GM19467 (cell line): ENCODE data around the gene SLPI.

Experiments used
- ATAC-seq: cut with Tn5 transposase; IDR thresholded peaks from one replicate; pipeline ENCODE4 v1.9.1; 2021; ENCODE audit warnings: mild to moderate bottlenecking, moderate library complexity; ENCODE audit not compliant: unreplicated experiment

Gene SLPI

GRCh38 chr20:45275338-45275737 lies 21.0 kb upstream of the SLPI start:
- no peak for ATAC-seq

- ATAC-seq, result no peak
These were observed 15.4 kb upstream of the SLPI start for GRCh38 chr20:45269754-45270270.

GRCh38 chr20:45269056-45269455 lies 14.7 kb upstream of the SLPI start:
- no peak for ATAC-seq

GRCh38 chr20:45268531-45268930 lies 14.2 kb upstream of the SLPI start:
- no peak for ATAC-seq

DNA sequence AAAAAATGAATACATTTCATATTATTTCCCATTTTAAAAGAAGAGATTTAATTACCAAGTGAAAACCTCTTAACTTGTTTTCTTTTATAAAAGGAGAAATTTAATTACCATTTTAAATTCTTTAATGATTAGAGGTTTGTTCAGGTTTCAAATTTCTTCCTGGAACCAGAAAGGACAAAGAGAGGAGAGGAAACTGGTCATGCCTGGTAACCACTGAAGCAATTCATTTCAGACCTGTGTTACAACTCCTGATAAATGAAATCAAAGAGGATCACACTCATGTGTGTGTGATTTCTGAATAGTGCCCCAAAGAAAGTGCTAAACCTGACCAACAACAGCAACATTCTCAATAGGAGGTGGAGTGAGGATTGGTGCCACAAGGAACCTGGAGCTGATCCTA lies 12.6 kb upstream of the SLPI start:
- no peak for ATAC-seq

DNA sequence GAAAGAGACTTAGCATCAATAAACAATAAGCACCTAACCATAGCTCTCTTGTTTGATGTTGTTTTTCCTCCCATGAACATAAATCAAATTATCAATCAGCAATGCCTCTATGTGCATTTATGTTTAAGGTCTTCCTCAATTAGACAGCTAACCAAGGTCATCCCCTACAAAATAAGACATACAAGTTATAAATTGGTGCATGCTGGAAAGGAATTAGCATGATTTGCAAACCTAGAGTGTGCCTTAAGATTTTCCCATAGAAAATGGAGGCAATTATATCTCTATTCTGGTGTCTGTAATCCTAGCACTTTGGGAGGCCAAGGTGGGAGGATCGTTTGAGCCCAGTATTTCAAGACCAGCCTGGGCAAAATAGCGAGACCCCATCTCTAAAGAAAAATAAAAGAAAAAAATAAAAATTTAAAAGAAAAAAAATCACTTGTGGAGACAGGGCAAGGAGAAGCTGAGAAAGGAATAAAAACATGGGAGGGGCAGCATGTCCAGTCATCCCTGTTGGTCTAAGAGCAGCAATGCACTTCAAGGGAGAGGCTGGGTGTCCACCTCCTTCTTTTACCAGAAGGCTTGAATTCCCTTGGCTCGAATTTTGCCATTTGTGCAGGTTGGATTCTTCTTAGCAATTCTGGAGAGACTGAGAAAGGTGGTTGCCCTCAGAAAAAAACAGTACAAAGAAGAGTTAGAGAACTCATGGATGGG lies 9.3 kb upstream of the SLPI start:
- ATAC-seq, result no peak

GRCh38 chr20:45258664-45259063 lies 4.3 kb upstream of the SLPI start:
- no peak for ATAC-seq

DNA sequence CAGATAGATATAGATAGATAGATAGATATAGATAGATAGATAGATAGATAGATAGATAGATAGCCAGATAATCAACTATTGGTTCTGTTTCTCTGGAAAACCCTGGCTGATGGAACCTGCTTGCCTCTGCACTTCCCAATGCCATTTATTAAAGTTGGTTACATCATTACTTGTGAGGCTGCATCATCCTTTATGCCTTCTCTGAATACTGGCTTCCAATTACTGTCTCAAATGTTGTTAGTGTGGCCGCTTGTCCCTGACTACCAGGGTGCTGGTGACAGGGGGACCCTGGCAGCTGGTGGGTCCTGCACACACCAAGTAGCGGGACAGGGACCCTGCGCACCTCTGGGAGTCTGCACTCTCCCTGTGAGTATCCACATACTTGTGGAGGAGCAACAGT lies 3.9 kb upstream of the SLPI start:
- ATAC-seq, result no peak

- ATAC-seq, result no peak
These were observed 3.3 kb upstream of the SLPI start for GRCh38 chr20:45257711-45258110.

DNA sequence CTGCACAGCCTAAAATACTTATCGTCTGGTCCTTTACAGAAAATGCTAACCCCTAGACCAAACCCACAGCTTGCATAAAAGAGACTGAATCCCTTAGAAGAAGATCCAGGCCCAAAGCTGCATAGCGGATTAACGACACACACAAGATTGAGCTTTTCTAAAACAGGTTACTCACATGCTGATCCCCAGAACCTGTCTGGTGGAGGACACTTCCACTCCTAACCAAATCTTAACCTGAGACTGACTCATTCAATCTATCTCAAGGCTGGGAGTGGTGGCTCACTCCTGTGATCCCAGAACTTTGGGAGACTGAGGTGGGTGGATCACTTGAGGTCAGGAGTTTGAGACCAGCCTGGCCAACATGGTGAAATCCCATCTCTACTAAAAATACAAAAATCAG lies 2.8 kb upstream of the SLPI start:
- no peak for ATAC-seq

- ATAC-seq, result no peak
These were observed 1.1 kb downstream of the SLPI start for GRCh38 chr20:45253261-45253660.

- ATAC-seq, result no peak
These were observed 2.3 kb downstream of the SLPI start for GRCh38 chr20:45251884-45252560.

DNA sequence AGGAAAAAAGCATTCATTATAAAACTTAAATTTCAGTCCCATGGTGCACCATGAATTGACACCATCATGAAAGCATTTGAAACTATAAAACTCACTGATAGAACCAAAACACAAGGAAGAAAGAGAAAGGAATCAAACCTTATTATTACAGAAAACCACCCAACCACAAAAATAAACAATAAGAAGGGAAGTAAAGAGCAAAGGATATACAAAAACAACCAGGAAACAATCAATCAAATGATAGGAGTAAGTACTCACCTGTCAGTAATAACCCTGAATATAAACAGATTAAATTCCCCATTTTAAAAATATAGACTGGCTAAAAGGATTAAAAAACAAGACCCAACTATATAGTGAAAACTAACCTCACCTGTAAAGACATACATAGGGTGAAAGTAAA lies 5.8 kb downstream of the SLPI start:
- ATAC-seq, result no peak

DNA sequence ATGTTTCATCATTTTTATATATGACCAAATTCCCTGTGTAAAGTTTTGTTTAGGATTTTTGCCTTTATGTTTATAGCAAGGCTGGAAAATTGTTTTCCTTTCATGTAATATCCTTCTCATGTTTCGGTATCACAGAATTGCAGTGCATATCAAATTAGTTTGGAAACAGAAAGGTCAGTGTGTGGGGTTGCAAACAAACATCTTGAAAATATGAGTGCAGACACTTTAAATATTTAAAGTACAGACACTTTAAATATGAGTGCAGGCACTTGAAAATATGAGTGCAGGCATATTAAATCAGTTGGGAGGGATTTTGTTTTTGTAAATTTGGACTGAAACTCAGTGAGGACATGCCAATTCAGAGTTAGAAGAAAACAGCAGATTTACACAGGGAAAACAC lies 6.5 kb downstream of the SLPI start:
- no peak for ATAC-seq

- ATAC-seq, result no peak
These were observed 8.3 kb downstream of the SLPI start for GRCh38 chr20:45246109-45246508.

GRCh38 chr20:45238139-45238538 lies 16.2 kb downstream of the SLPI start:
- no peak for ATAC-seq

DNA sequence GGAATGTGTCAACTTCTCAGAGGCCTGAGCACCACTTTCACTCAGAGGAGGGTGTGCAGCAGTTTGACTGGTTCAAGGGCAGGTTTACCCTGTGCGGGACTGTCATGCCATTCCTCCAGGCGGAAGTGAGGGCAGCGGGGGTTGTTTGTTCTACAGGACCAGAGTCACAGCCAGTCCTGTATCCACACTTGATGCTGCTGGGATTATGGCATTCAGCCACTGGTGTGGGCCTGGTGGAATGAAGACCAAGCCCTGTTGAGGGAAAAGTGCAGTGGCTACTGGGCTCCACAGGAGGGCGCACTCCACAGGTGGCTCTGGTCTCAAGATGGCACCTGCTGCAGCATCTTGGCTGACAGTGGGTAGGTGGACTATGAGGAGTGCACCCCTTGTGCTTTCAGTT lies 18.4 kb downstream of the SLPI start:
- no peak for ATAC-seq

GRCh38 chr20:45230631-45231030 lies 23.7 kb downstream of the SLPI start:
- no peak for ATAC-seq

DNA sequence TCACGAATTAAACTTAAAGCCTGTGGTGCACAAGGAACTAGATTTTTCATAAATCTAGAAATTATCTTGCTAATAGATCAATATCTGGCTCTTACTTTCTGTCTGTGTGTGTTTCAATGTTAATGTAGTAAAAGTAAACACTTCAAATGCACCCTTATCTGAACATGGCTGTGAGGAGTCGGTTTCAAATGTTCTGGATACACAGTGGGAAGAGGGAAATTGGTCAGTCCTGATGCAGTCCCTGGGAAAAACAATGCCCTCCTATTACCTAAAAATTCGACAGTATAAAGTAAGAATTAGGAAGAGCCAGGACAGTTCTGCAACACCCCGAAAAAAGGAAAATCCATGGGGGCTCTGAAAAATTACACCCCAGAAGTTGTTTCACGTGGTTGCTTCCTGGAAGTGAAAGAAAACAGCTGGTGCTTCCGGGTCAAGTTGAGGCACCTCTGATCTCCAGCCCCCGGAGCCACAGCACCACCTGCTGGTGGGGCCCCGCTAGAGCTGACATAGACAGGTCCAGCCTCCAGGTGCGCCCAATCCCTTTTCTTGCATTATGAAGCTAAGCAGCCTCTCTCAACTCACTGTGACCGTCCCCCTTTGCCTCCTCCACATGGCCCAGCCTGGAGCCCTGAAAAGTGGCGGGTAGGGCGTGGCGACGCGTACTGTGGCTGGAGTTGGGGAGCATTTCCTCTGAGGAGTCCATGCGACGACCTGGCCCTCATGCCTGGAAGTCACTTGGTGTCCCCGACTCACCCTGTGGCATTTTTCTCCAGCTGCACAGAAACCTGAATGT lies 24.9 kb downstream of the SLPI start:
- ATAC-seq, result no peak

- ATAC-seq, result no peak
These were observed 28.1 kb downstream of the SLPI start for GRCh38 chr20:45226287-45226686.

DNA sequence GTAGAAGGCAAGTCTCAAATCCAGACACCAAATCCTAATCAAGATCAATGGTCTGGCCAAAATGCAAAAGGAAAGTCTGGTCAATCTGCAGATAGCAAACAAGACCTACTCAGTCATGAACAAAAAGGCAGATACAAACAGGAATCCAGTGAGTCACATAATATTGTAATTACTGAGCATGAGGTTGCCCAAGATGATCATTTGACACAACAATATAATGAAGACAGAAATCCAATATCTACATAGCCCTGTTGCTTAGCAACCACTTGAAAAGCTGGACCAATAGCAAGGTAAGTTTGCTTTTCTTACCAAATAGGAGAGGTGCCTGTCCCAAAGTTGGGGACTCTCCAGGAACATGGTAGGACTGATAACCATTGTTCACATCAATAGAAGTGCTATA lies 31.2 kb downstream of the SLPI start:
- ATAC-seq, result no peak

- ATAC-seq, result no peak
These were observed 33.3 kb downstream of the SLPI start, which contains the start of gene SEMG2 for GRCh38 chr20:45221076-45221475. Gene SEMG2 (plus strand): TSS chr20:45221373. CDS start chr20:45221390, 17 bp downstream.
